ENCODE data around the gene PPOX.

DNA sequence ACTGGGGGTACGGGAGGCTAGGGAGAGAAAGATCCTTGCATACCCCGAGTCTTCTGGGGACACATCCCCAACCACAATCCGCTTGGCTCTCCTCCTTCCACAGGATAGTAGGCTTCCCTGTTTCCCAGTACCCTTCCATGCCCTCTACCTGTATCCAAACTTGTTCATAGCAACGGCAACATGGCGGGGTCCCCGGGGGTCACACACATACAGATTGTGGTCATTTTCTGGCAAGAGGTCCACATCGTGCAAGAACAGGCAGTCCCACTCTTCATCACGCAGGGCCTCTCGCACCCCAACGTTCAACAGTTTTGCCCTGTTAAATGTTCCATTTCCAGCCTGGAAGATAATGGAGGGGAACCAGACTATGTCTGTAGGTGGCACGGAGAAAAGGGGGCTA lies 7.5 kb downstream of the PPOX start:
- TF ChIP-seq, protein P1, sequence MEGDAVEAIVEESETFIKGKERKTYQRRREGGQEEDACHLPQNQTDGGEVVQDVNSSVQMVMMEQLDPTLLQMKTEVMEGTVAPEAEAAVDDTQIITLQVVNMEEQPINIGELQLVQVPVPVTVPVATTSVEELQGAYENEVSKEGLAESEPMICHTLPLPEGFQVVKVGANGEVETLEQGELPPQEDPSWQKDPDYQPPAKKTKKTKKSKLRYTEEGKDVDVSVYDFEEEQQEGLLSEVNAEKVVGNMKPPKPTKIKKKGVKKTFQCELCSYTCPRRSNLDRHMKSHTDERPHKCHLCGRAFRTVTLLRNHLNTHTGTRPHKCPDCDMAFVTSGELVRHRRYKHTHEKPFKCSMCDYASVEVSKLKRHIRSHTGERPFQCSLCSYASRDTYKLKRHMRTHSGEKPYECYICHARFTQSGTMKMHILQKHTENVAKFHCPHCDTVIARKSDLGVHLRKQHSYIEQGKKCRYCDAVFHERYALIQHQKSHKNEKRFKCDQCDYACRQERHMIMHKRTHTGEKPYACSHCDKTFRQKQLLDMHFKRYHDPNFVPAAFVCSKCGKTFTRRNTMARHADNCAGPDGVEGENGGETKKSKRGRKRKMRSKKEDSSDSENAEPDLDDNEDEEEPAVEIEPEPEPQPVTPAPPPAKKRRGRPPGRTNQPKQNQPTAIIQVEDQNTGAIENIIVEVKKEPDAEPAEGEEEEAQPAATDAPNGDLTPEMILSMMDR (IDR thresholded peaks at IDR 0.05): no peak
- TF ChIP-seq POLR2A (IDR thresholded peaks at IDR 0.05) (no peak), POLR2AphosphoS5 (IDR thresholded peaks at IDR 0.05) (no peak), EP300 (IDR thresholded peaks at IDR 0.05) (no peak)

Data from upper lobe of left lung (tissue), 4 donors.